Stromal cell of bone marrow (primary cell): ENCODE results near the gene KDSR.
A peak's percentile ranks its signal among the peaks of the same experiment; 100 is the strongest.

ENCODE experiments used
- DNase-seq: peaks from one replicate; pipeline ENCODE4 v3.0.0-alpha.2; 2012; ENCODE audit warnings: low read depth

The KDSR gene

GRCh38 chr18:63367053-63367953 is at the start of gene KDSR:
Gene KDSR, minus strand, starts transcription at chr18:63367206. Its CDS starts 88 bp downstream, at chr18:63367118.
- peak; percentile 99 for DNase-seq

- DNase-seq, result no peak
These were observed 45.9 kb upstream of the KDSR start for GRCh38 chr18:63412953-63413352.

GRCh38 chr18:63410792-63411191 is 43.8 kb upstream of the KDSR start:
- DNase-seq, result peak; percentile 11

GRCh38 chr18:63409301-63409700 is 42.3 kb upstream of the KDSR start:
- DNase-seq, result no peak

- DNase-seq, result no peak
These were observed 40.7 kb upstream of the KDSR start for GRCh38 chr18:63407734-63408133.

GRCh38 chr18:63405986-63406385 is 39.0 kb upstream of the KDSR start:
- no peak for DNase-seq

GRCh38 chr18:63402246-63403162 is 35.5 kb upstream of the KDSR start:
- DNase-seq, result no peak

- no peak for DNase-seq
These were observed 32.3 kb upstream of the KDSR start for GRCh38 chr18:63399300-63399699.

GRCh38 chr18:63397349-63397748 is 30.3 kb upstream of the KDSR start:
- no peak for DNase-seq

- DNase-seq, result no peak
These were observed 28.5 kb upstream of the KDSR start for GRCh38 chr18:63395503-63395902.

GRCh38 chr18:63394954-63395353 is 27.9 kb upstream of the KDSR start:
- no peak for DNase-seq

GRCh38 chr18:63387861-63388260 is 20.9 kb upstream of the KDSR start:
- DNase-seq, result no peak

- DNase-seq, result no peak
These were observed 15.8 kb upstream of the KDSR start for GRCh38 chr18:63382843-63383242.

GRCh38 chr18:63379639-63379962 is 12.6 kb upstream of the KDSR start:
- DNase-seq, result no peak

GRCh38 chr18:63378919-63379638 is 12.1 kb upstream of the KDSR start:
- no peak for DNase-seq

- no peak for DNase-seq
These were observed 10.4 kb upstream of the KDSR start for GRCh38 chr18:63377275-63377980.

- no peak for DNase-seq
These were observed 9.5 kb upstream of the KDSR start for GRCh38 chr18:63376538-63376937.

- no peak for DNase-seq
These were observed 7.5 kb upstream of the KDSR start for GRCh38 chr18:63374540-63374939.

GRCh38 chr18:63373161-63373560 is 6.2 kb upstream of the KDSR start:
- no peak for DNase-seq

GRCh38 chr18:63368611-63369010 is 1.6 kb upstream of the KDSR start:
- no peak for DNase-seq

GRCh38 chr18:63366213-63367052 is 573 bp downstream of the KDSR start:
- peak; percentile 35 for DNase-seq
